ENCODE data around the gene TEX12.

- TF ChIP-seq CTCF (IDR thresholded peaks at IDR 0.05) (no peak), POLR2A (IDR thresholded peaks at IDR 0.05) (no peak)
These were observed 54.2 kb downstream of the TEX12 start for GRCh38 chr11:112221274-112221835.

Data from adrenal gland (tissue), 5 donors.